Right lung (tissue), 5 donors: ENCODE measurements around the gene NR5A1. TPM values are rescaled to one million over a fixed set of nuclear protein-coding genes. Genes with fewer than 3 reads are reported as not detected.

Source experiments
- DNase-seq, 2 donors: peaks; one replicate each; pipeline ENCODE4 v3.0.0-alpha.2; 2013
- polyA plus RNA-seq, 5 donors: library from polyadenylated mRNA; unstranded; fragments of 120-200 nt; gene quantifications; one replicate each; pipeline versions ENCODE4 v1.2.1 to v1.2.3, GENCODE V29; 2013; ENCODE audit warnings: inconsistent platforms in 1 of 5, low replicate concordance in 1 of 5; ENCODE audit not compliant: insufficient read length in 5 of 5, insufficient read depth in 1 of 5

The NR5A1 gene
- polyA plus RNA-seq, 5 donors, result 0.04 TPM; not detected in 4

GRCh38 chr9:124499216-124499615 lies 8.0 kb downstream of the NR5A1 start:
- DNase-seq, result no peak

- no peak for DNase-seq
Measured at GRCh38 chr9:124498499-124499146, 8.6 kb downstream of the NR5A1 start.

- DNase-seq, result no peak
Measured at GRCh38 chr9:124498040-124498439, 9.2 kb downstream of the NR5A1 start.

GRCh38 chr9:124497441-124497840 lies 9.8 kb downstream of the NR5A1 start:
- DNase-seq, result no peak

GRCh38 chr9:124496463-124496862 lies 10.7 kb downstream of the NR5A1 start:
- DNase-seq, result no peak

GRCh38 chr9:124496075-124496449 lies 11.1 kb downstream of the NR5A1 start:
- no peak for DNase-seq

- no peak for DNase-seq
Measured at GRCh38 chr9:124495126-124496074, 11.8 kb downstream of the NR5A1 start.

GRCh38 chr9:124493794-124494479 lies 13.3 kb downstream of the NR5A1 start:
- no peak for DNase-seq

GRCh38 chr9:124493218-124493617 lies 14.0 kb downstream of the NR5A1 start:
- DNase-seq, result no peak

- no peak for DNase-seq
Measured at GRCh38 chr9:124492818-124493217, 14.4 kb downstream of the NR5A1 start.

- no peak for DNase-seq
Measured at GRCh38 chr9:124491049-124491975, 15.9 kb downstream of the NR5A1 start.

GRCh38 chr9:124490004-124490403 lies 17.2 kb downstream of the NR5A1 start:
- DNase-seq, result no peak

- no peak for DNase-seq
Measured at GRCh38 chr9:124489222-124489621, 18.0 kb downstream of the NR5A1 start.

GRCh38 chr9:124488641-124489210 lies 18.5 kb downstream of the NR5A1 start:
- DNase-seq, result no peak

- no peak for DNase-seq
Measured at GRCh38 chr9:124487260-124488182, 19.7 kb downstream of the NR5A1 start.

GRCh38 chr9:124486778-124487259 lies 20.4 kb downstream of the NR5A1 start:
- no peak for DNase-seq

- no peak for DNase-seq
Measured at GRCh38 chr9:124485936-124486335, 21.3 kb downstream of the NR5A1 start.

GRCh38 chr9:124485201-124485600 lies 22.0 kb downstream of the NR5A1 start:
- DNase-seq, result no peak

GRCh38 chr9:124483481-124483880 lies 23.7 kb downstream of the NR5A1 start:
- no peak for DNase-seq
